ENCODE measurements around the gene KCNK4. TPM values are rescaled to one million over a fixed set of nuclear protein-coding genes. Genes with fewer than 3 reads are reported as not detected.
A peak's percentile ranks its signal among the peaks of the same experiment; 100 is the strongest.

KCNK4 gene
- polyA plus RNA-seq, 2 of the 4 experiments (the other 2 are of a cell fraction), result 0.12 TPM; not detected in 1

DNA sequence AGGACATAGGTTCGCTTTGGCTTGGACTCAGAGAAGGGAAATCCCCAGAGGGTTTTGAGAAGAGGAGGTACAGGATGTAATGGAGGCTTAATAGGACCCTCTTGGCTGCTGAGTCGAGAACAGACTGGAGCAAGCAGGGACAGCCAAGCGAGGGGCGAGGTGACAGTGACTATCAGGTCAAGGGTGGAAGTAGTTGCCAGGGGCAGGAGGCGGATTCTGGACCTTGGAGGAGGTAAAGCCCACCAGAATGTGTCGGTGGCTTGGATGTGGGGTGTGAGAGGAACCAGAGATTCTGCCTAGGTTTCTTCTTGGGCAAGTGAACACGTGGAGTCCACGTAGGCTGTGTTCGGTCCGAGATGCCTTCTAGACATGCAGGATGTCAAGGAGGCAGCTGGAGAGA lies 21.8 kb downstream of the KCNK4 start:
- FAIRE-seq (no peak), ATAC-seq (no peak), DNase-seq (ENCODE audit: low read depth in 1 of 2, low spot score in 1 of 2) (no peak)
- POLR2A ChIA-PET, result no interaction called here
- H3K4me1 ChIP-seq, result peaks cover 6% of the 10 kb centered on the region
- TF ChIP-seq PHF8 (IDR thresholded peaks at IDR 0.05; ENCODE audit: borderline replicate concordance, low read depth) (no peak), EHMT2 (IDR thresholded peaks at IDR 0.05; ENCODE audit: low read depth) (no peak), POLR2AphosphoS2 (conservative IDR thresholded peaks at IDR 0.05; ENCODE audit: low read length) (no peak)
- no peaks in the 10 kb centered on the region for H3K9me3 ChIP-seq
- no peak overlapping the region for H3K27ac ChIP-seq
- no peak overlapping the region for H3K4me2 ChIP-seq
- H3K4me3 ChIP-seq, result no peak overlapping the region
- 90% methylated on average over 10 of the region's 10 CpGs for WGBS (ENCODE audit: missing lambda C conversion rate)
- CTCF ChIA-PET, result interaction anchor here (0.8 to 20.7 kb wide), 6 partner anchors 8 to 376 kb away, joined by 3 to 996 read pairs (median 14); partner anchors contain the start of genes CCDC88B, ESRRA and RPS6KA4

DNA sequence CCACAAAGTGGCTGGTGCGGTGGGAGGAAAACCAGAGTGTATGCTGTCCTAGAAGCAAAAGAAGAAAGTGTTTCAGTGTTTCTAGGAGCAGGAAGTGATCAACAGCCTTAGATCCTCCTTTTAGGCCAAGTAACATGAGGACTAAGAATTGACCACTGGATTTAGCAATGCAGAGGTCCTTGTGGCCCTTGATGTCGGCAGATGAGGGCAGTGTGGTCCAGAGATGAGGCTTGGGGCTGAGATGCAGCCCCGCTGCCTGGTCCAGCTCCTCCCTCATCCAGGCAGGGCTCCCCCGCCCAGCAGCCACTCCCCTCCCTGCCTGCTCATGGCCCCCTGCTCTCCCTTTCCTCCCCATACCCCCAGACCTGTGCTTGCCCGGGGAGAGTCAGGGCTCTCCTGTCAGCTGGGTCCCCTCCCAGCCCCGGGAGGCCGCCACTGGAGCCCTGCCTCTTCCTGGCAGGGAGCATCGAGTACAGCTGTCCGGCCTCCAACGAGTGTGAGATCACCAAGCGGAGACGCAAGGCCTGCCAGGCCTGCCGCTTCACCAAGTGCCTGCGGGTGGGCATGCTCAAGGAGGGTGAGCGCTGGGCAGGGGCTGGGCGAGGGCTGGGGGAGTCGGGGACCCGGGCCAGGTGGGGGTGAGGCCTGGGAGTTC lies 22.5 kb downstream of the KCNK4 start:
- ATAC-seq (no peak), DNase-seq (ENCODE audit: low read depth in 1 of 2, low spot score in 1 of 2) (no peak), FAIRE-seq (no peak)
- no peak overlapping the region for H3K4me3 ChIP-seq
- H3K9me3 ChIP-seq, result no peaks in the 10 kb centered on the region
- ChIA-PET POLR2A (no interaction called here), CTCF (interaction anchor here (0.8 to 20.7 kb wide), 9 partner anchors 8 to 375 kb away, joined by 3 to 996 read pairs (median 6); partner anchors contain the start of genes CCDC88B, ESRRA and RPS6KA4)
- H3K4me2 ChIP-seq, result no peak overlapping the region
- peaks cover 6% of the 10 kb centered on the region for H3K4me1 ChIP-seq
- peak overlapping the region in 1 of 2 experiments; percentile 38; a peak in 2 of 6 replicates for H3K27ac ChIP-seq
- TF ChIP-seq SMC3 (IDR thresholded peaks at IDR 0.05) (no peak), EHMT2 (IDR thresholded peaks at IDR 0.05; ENCODE audit: low read depth) (no peak), JUN (IDR thresholded peaks at IDR 0.05) (no peak), ESRRA (IDR thresholded peaks at IDR 0.05; ENCODE audit: borderline replicate concordance, low read length) (no peak), CEBPB (IDR thresholded peaks at IDR 0.05) (no peak), KDM5A (IDR thresholded peaks at IDR 0.05) (no peak), SREBF2 (IDR thresholded peaks at IDR 0.05) (no peak), NR3C1 (IDR thresholded peaks at IDR 0.05) (no peak), POLR2AphosphoS2 (conservative IDR thresholded peaks at IDR 0.05; ENCODE audit: low read length) (no peak), CBX8 (IDR thresholded peaks at IDR 0.05) (no peak), ZSCAN20 (CRISPR knock-in tag; IDR thresholded peaks at IDR 0.05) (no peak), POLR2A (IDR thresholded peaks at IDR 0.05; ENCODE audit: low read length) (no peak), CHD2 (IDR thresholded peaks at IDR 0.05; ENCODE audit: low read length, partially characterized antibody) (no peak), FOSB (CRISPR knock-in tag; IDR thresholded peaks at IDR 0.05) (no peak), RFX5 (IDR thresholded peaks at IDR 0.05) (no peak), HOXA7 (CRISPR knock-in tag; IDR thresholded peaks at IDR 0.05) (no peak)
- 90% methylated on average over 17 of the region's 18 CpGs for WGBS (ENCODE audit: missing lambda C conversion rate)

DNA sequence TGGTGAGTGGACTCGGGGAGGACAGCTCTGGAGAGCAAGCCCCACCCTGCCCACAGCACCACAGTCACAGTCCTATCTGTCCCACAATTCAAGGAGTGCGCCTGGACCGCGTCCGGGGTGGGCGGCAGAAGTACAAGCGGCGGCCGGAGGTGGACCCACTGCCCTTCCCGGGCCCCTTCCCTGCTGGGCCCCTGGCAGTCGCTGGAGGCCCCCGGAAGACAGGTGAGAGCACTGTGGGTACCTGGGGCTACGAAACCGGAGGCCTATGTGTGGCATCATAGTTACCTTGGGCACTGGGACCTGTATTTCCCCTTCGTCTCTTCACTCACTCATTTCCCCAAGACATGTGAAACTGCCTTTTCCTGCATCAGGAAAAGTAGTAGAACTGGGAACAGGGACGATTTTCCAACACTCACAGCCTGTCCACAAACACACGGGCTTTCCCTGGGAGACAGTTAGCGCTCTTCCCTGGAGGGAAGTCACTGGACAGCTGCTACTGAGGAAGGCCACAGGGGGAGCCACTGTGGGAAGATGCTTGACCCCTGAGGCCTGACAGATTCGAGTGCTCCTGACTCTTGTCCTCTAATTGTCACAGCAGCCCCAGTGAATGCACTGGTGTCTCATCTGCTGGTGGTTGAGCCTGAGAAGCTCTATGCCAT lies 23.2 kb downstream of the KCNK4 start:
- ATAC-seq (no peak), DNase-seq (ENCODE audit: low read depth in 1 of 2, low spot score in 1 of 2) (peak in 1 of 2 experiments; percentile 41), FAIRE-seq (no peak)
- POLR2A ChIA-PET, result no interaction called here
- Histone ChIP-seq H3K4me1 (peaks cover 11% of the 10 kb centered on the region), H3K9me3 (no peaks in the 10 kb centered on the region), H3K4me2 (no peak overlapping the region), H3K4me3 (no peak overlapping the region), H3K27ac (no peak overlapping the region)
- CTCF ChIA-PET, result interaction anchor here (1.2 to 20.7 kb wide), 5 partner anchors 9 to 102 kb away, joined by 3 to 996 read pairs (median 6); partner anchors contain the start of genes CCDC88B, ESRRA and RPS6KA4
- TF ChIP-seq NFE2L2 (conservative IDR thresholded peaks at IDR 0.05; ENCODE audit: low read length), result no peak
- TF ChIP-seq EP300 (IDR thresholded peaks at IDR 0.05), result no peak
- TF ChIP-seq ZNF302 (CRISPR knock-in tag; IDR thresholded peaks at IDR 0.05), result no peak
- TF ChIP-seq FOXS1 (CRISPR knock-in tag; IDR thresholded peaks at IDR 0.05), result no peak
- no peak for TF ChIP-seq NR3C1 (IDR thresholded peaks at IDR 0.05)
- TF ChIP-seq, protein P1, sequence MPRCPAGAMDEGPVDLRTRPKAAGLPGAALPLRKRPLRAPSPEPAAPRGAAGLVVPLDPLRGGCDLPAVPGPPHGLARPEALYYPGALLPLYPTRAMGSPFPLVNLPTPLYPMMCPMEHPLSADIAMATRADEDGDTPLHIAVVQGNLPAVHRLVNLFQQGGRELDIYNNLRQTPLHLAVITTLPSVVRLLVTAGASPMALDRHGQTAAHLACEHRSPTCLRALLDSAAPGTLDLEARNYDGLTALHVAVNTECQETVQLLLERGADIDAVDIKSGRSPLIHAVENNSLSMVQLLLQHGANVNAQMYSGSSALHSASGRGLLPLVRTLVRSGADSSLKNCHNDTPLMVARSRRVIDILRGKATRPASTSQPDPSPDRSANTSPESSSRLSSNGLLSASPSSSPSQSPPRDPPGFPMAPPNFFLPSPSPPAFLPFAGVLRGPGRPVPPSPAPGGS (IDR thresholded peaks at IDR 0.05), result no peak
- TF ChIP-seq, protein P2, sequence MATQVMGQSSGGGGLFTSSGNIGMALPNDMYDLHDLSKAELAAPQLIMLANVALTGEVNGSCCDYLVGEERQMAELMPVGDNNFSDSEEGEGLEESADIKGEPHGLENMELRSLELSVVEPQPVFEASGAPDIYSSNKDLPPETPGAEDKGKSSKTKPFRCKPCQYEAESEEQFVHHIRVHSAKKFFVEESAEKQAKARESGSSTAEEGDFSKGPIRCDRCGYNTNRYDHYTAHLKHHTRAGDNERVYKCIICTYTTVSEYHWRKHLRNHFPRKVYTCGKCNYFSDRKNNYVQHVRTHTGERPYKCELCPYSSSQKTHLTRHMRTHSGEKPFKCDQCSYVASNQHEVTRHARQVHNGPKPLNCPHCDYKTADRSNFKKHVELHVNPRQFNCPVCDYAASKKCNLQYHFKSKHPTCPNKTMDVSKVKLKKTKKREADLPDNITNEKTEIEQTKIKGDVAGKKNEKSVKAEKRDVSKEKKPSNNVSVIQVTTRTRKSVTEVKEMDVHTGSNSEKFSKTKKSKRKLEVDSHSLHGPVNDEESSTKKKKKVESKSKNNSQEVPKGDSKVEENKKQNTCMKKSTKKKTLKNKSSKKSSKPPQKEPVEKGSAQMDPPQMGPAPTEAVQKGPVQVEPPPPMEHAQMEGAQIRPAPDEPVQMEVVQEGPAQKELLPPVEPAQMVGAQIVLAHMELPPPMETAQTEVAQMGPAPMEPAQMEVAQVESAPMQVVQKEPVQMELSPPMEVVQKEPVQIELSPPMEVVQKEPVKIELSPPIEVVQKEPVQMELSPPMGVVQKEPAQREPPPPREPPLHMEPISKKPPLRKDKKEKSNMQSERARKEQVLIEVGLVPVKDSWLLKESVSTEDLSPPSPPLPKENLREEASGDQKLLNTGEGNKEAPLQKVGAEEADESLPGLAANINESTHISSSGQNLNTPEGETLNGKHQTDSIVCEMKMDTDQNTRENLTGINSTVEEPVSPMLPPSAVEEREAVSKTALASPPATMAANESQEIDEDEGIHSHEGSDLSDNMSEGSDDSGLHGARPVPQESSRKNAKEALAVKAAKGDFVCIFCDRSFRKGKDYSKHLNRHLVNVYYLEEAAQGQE (IDR thresholded peaks at IDR 0.05), result no peak
- no peak for TF ChIP-seq TP53 (CRISPR knock-in tag; IDR thresholded peaks at IDR 0.05)
- 83% methylated on average over 19 of the region's 19 CpGs for WGBS (ENCODE audit: missing lambda C conversion rate)

Measured in A549 (cell line).